Cardiac muscle cell (in vitro differentiated cells and primary cell): ENCODE data around the gene ST6GALNAC3. TPM values are rescaled to one million over a fixed set of nuclear protein-coding genes. Genes with fewer than 3 reads are reported as not detected.

Experiments
- DNase-seq, 2 donors: peaks; one replicate each; pipeline versions ENCODE4 v3.0.0 to v3.0.0-alpha.2; 2010 to 2017; ENCODE audit warnings: low read depth in 1 of 2, low spot score in 1 of 2
- H3K27ac ChIP-seq: fragments of 200-600 bp; sonication (generic); 2 replicates; pipeline ENCODE4 v1.5.1; 2016
- H3K27me3 ChIP-seq: fragments of 200-600 bp; sonication (generic); 2 replicates; pipeline ENCODE4 v1.6.0; 2016; ENCODE audit warnings: control low read depth
- H3K36me3 ChIP-seq: fragments of 200-600 bp; sonication (generic); 2 replicates; pipeline ENCODE4 v1.5.1; 2016; ENCODE audit warnings: control low read depth
- H3K4me1 ChIP-seq: fragments of 200-600 bp; sonication (generic); 2 replicates; pipeline ENCODE4 v1.8.1; 2017; ENCODE audit warnings: low read depth, mild to moderate bottlenecking, mixed run types
- H3K4me3 ChIP-seq: fragments of 200-600 bp; sonication (generic); 2 replicates; pipeline ENCODE4 v1.5.1; 2016; ENCODE audit warnings: mild to moderate bottlenecking
- H3K9me3 ChIP-seq: fragments of 200-600 bp; sonication (generic); 2 replicates; pipeline ENCODE4 v1.5.1; 2017; ENCODE audit warnings: low read depth, mild to moderate bottlenecking, control low read depth
- polyA plus RNA-seq: library from polyadenylated mRNA; unstranded; fragments of >200 nt; fragmentation: Nextera tagmentation; extraction: Ambion mirVana; gene quantifications from 2 replicates; pipeline ENCODE4 v1.2.1, GENCODE V29; 2016
- total RNA-seq: library from RNA; depleted of rRNA; stranded (reverse); fragments of >200 nt; gene quantifications from 2 replicates; pipeline ENCODE4 v1.2.3, GENCODE V29; 2016
- TF ChIP-seq, protein P1 (sequence below): IDR thresholded peaks from 2 replicates; pipeline ENCODE4 v1.5.1; 2012; ENCODE audit warnings: low read depth, mild to moderate bottlenecking, low read length

ST6GALNAC3 gene
- total and polyA plus RNA-seq, 2 experiments from 2014 or later = 10.4 to 14.8 TPM

DNA sequence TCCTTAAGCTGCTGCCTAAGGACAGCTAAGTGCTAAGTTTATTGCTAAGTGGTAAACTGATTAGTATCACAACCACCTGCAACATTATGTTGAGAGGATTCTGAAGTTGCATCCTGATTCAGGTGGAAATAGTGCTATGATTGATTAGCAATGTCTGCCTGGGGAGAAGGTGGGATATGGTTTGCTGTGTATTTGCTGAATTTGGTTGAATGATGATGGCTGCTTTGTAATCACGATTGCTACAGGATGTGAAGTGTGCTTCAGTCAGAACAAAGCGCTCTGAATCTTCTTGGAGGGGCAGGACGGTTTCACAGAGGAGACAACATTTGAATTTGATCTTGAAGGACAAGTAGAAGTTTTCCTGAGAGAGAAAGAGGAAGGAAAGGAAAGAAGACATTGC lies 226.0 kb downstream of the ST6GALNAC3 start:
- DNase-seq = no peak
- TF ChIP-seq, protein P1, sequence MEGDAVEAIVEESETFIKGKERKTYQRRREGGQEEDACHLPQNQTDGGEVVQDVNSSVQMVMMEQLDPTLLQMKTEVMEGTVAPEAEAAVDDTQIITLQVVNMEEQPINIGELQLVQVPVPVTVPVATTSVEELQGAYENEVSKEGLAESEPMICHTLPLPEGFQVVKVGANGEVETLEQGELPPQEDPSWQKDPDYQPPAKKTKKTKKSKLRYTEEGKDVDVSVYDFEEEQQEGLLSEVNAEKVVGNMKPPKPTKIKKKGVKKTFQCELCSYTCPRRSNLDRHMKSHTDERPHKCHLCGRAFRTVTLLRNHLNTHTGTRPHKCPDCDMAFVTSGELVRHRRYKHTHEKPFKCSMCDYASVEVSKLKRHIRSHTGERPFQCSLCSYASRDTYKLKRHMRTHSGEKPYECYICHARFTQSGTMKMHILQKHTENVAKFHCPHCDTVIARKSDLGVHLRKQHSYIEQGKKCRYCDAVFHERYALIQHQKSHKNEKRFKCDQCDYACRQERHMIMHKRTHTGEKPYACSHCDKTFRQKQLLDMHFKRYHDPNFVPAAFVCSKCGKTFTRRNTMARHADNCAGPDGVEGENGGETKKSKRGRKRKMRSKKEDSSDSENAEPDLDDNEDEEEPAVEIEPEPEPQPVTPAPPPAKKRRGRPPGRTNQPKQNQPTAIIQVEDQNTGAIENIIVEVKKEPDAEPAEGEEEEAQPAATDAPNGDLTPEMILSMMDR = no peak
- Histone ChIP-seq H3K36me3 (no peaks in the 10 kb centered on the region), H3K27ac (no peak overlapping the region), H3K4me1 (peaks cover 13% of the 10 kb centered on the region), H3K9me3 (no peaks in the 10 kb centered on the region), H3K4me3 (no peak overlapping the region), H3K27me3 (no peaks in the 10 kb centered on the region)

DNA sequence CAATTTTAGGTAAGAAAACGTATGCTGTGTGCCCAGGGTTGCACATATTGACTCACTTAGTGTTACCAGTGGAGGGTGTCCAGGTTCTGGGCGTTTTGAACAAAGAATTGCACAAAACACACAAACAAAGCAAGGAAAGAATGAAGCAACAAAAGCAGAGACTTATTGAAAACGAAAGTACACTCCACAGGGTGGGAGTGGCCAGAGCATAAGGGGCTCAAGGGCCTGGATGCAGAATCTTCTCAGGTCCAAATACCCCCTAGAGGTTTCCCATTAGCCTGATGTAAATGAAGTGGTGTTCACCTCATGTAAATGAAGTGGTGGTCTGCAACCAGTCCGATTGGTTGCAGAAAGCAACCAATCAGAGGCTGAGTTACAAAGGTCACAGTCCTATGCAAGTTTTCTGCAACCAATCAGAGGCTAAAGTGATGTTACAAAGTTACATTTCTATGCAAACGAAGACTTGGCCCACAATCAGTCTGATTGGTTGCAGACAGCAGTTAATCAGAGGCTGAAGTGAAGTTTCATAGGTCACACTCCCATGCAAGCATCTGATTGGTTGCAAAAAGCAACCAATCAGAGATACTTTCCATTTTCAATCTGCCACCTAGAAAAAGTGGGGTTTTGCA lies 228.3 kb downstream of the ST6GALNAC3 start:
- no peak for DNase-seq
- H3K4me3 ChIP-seq = no peak overlapping the region

DNA sequence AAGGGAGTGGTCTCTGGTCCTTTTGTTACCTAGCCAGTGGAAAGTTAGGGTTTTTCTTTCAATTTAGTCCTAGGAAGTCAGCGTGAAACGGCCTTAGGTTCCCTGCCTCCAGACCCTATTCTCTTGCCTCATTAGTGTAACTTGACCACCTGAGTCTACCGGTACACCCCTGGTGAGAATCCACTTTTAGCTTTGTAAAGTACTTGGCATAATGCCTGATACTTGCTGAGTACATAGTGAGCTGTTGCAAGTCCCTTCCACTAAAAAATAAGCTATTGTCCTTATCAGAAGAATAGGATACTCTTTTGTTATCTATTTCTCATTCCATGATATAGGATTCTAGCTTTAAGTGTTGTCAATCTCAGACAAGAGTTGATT lies 228.8 kb downstream of the ST6GALNAC3 start:
- H3K36me3 ChIP-seq = no peaks in the 10 kb centered on the region
- peak in 1 of 2 donors; percentile 52 for DNase-seq
- H3K9me3 ChIP-seq = no peaks in the 10 kb centered on the region
- H3K4me3 ChIP-seq = no peak overlapping the region
- no peak overlapping the region for H3K27ac ChIP-seq
- TF ChIP-seq, protein P1 = no peak
- H3K4me1 ChIP-seq = peaks cover 13% of the 10 kb centered on the region
- no peaks in the 10 kb centered on the region for H3K27me3 ChIP-seq

More for the DNA sequence above, 228.3 kb downstream of the ST6GALNAC3 start:
- H3K27ac ChIP-seq = no peak overlapping the region
- no peaks in the 10 kb centered on the region for H3K36me3 ChIP-seq
- peaks cover 13% of the 10 kb centered on the region for H3K4me1 ChIP-seq
- TF ChIP-seq, protein P1 = no peak
- no peaks in the 10 kb centered on the region for H3K9me3 ChIP-seq
- no peaks in the 10 kb centered on the region for H3K27me3 ChIP-seq

DNA sequence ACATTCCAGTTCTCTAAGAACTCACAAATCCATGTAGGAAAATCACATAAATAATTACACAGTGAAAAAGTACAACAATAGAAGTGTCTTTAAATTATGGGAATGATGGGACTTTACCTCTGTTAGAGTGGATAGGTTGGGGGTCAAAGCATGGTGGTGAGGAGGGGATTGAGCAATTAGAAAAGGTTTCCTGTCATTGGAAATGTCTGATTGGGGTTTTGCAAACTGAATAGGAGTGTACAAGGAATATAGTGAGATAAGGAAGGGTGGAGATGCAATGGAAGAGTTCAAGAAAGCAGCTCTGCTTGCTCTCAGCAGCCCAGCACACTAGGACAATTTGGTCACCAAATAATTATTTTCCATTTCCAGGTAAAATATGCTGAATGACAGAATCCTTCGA lies 238.8 kb downstream of the ST6GALNAC3 start:
- TF ChIP-seq, protein P1 = no peak
- no peak for DNase-seq

DNA sequence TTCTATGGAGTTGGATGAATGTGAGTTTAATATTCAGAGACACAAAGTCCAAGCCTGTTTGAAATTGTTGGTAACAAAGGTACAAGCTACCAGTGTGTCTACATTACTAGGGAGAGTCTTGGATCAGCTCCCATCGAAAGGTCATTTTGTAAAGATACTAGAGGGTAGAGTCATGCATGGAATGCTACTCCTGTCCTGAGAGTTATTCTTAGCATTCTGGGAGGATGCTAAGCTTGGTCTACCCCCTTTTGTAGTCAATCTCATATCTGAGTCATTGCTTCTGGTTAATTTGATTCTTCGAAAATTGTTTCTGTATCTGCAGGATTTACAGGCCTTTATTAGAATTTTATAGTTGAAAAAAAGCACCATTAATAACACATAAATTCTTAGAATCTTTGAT lies 240.2 kb downstream of the ST6GALNAC3 start:
- no peaks in the 10 kb centered on the region for H3K36me3 ChIP-seq

More for the DNA sequence above, 238.8 kb downstream of the ST6GALNAC3 start:
- Histone ChIP-seq H3K4me1 (peaks cover 7% of the 10 kb centered on the region), H3K4me3 (no peak overlapping the region), H3K36me3 (no peaks in the 10 kb centered on the region), H3K27me3 (no peaks in the 10 kb centered on the region), H3K27ac (no peak overlapping the region), H3K9me3 (no peaks in the 10 kb centered on the region)

More for the DNA sequence above, 240.2 kb downstream of the ST6GALNAC3 start:
- H3K27ac ChIP-seq = no peak overlapping the region
- TF ChIP-seq, protein P1 = no peak
- H3K27me3 ChIP-seq = no peaks in the 10 kb centered on the region
- no peak overlapping the region for H3K4me3 ChIP-seq
- H3K4me1 ChIP-seq = peaks cover 7% of the 10 kb centered on the region
- peak in 1 of 2 donors; percentile 36 for DNase-seq
- no peaks in the 10 kb centered on the region for H3K9me3 ChIP-seq
